T-helper 22 cell (primary cell): Measurements from ENCODE around the gene MTX1.
"Not testable (repeated sequence)": the region's sequence is repeated elsewhere in the genome, so short reads cannot be mapped to it uniquely, and the experiment has no call there.

Source experiments
- DNase-seq: peaks from one replicate; pipeline ENCODE4 v3.0.0-alpha.2; 2020; ENCODE audit warnings: low read depth

MTX1 gene, protein sequence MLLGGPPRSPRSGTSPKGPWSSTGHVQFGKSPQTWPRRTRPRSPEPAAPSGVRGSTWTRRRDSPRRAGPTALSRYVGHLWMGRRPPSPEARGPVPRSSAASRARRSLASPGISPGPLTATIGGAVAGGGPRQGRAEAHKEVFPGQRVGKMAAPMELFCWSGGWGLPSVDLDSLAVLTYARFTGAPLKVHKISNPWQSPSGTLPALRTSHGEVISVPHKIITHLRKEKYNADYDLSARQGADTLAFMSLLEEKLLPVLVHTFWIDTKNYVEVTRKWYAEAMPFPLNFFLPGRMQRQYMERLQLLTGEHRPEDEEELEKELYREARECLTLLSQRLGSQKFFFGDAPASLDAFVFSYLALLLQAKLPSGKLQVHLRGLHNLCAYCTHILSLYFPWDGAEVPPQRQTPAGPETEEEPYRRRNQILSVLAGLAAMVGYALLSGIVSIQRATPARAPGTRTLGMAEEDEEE

DNA sequence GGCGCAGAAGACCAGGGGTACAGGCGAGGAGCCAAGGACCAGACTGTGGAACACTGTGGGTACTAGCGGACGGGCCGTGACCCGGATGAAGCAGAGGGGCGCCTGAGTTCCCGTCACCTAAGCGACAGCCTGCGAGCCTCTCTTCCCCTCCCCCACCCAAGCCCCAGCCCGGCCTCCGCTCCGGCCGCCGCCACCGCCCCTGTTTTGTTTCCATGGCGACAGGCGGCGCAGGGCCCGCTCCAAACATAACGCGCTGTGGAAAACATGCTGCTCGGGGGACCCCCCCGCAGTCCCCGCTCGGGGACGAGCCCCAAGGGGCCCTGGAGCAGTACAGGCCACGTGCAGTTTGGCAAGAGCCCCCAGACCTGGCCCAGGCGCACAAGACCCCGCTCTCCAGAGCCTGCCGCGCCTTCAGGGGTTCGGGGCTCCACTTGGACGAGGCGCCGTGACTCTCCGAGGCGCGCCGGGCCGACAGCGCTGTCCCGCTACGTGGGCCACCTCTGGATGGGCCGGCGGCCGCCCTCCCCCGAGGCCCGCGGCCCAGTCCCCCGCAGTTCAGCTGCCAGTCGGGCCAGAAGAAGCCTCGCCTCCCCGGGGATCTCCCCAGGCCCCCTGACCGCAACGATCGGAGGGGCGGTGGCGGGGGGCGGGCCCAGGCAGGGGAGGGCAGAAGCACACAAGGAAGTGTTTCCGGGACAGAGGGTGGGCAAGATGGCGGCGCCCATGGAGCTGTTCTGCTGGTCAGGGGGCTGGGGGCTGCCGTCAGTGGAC is at the start of gene MTX1:
Gene MTX1 (plus strand): TSS at position 155 of the 771 bp plus-strand sequence. CDS start 110 bp downstream, at position 265.
- peak; percentile 89 for DNase-seq

DNA sequence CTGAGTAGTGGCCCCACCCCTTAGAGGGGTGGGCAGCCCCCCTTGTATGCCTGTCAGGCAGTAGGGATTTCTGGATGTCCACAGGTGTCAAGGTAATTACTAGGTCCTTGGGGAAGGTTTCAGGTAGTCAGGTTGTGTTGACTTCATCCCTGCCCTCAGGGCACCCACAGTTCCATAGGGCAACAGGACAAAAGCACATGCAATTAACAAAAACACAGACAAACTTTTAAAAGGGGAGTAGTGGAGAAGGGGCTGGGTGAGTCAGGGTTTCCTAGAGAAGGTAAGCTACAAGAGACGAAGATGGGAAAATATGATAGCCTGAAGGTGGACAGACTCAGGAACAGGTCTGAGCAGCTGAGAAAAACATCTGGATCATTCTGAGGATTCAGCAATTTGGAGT is 49.5 kb upstream of the MTX1 start:
- DNase-seq = no peak

DNA sequence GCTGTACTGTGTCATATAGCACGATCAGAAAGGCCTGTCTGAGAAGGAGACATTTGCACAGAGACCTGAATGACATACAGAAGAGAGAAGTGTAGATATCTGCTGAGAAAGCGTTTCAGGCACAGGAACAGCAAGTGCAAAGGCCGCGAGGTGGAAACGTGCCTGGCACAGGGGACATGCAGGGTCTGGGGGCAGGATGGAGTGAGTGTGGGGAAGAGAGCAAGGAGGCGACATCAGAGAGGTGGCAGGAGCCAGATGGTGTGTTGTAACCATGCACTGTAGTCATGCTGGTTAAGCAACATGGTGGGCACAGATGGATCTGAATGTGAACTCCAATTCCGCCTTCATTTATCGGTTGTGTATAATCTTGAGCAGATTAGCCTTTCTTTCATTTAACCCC is 48.4 kb upstream of the MTX1 start:
- DNase-seq = no peak

DNA sequence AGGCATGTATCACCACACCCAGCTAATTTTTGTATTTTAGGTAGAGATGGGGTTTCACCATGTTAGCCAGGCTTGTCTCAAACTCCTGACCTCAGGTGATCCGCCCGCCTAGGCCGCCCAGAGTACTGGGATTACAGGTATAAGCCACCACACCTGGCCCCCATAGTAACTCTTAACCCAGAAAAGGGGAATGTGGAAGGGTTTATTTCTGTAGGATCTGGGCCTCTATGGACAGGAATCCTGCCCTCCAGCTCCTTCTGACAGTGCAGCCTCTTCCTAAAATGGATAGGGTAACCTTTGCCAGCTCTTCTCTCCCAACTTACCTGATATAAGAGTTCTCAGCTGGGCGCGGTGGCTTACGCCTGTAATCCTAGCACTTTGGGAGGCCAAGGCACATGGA is 45.9 kb upstream of the MTX1 start:
- DNase-seq = not testable (repeated sequence)

DNA sequence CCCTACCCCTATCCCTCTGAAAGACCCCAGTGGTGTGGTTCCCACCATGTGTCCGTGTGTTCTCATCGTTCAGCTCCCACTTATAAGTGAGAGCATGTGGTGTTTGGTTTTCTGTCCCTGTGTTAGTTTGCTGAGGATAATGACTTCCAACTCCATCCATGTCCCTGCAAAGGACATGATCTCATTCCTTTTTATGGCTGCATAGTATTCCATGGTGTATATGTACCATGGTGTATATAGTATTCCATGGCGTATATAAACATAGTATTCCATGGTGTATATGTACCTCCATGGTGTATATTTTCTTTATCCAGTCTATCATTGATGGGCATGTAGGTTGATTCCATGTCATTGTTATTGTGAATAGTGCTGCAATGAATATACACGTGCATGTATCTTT is 44.7 kb upstream of the MTX1 start:
- not testable (repeated sequence) for DNase-seq

DNA sequence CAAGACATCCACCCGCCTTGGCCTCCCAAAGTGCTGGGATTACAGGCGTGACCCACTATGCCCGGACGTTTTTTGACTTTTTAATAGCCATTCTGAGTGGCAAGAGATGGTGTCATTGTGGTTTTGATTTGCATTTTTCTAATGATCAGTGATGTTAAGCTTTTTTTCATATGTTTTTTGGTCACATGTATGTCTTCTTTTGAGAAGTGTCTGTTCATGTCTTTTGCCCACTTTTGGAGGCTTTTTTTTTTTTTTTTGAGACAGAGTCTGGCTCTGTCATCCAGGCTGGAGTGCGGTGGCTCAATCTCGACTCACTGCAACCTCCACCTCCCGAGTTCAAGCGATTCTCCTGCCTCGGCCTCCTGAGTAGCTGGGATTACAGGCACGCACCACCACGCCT is 43.9 kb upstream of the MTX1 start:
- not testable (repeated sequence) for DNase-seq

DNA sequence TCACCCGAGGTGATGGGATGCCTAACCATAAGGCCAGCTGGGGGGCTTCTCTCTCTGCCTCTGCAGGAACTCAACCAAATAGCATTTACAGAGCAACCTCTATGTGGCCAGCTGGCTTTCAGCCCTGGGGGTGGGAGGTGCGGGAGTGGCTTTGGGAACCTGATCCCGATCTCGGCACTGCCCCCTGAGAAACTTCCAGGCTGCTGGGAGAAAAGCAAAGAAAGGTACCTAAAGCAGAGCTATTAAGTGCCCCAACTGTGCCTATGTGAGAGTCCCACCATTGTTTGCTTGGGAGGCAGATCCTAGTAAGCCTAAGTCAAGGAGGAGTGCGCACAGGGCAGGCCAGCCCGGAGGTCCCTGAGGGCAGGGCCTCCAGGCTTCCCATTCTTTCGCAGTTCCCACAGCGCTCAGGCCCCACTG is 42.4 kb upstream of the MTX1 start:
- DNase-seq = no peak

DNA sequence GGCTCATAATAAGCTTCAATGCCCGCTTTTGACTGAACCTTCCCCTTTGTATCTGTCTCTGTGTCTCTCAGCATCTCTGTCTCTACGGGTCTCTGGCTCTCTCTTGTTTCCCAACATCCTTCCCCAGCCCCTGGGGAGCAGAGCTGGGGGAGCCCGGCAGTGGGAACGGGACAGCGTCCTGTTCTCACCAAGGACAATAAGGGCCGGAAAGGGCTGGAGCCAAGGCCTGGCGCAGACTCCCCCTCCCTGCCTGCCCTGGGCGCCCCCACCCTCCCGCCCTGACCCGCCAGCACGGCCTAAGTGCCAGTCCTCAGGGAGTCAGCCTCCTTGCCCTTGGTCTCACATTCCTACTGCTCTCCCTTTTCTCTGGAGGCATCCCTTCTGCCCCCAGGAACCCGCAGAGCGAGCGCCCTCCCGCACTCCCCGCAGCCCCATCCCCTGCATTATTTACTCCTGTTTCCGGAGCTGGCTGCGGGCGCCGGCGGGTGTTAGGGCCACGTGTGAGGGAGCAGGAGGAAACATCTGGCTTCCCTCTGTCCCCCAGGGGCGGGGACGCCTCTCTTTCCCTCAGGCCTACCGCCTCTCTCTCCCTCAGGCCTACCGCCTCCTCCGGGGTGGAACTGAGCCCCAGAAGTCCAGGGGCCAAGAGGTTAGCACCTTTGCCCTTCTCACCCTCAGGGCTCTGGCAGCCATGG is 41.9 kb upstream of the MTX1 start:
- DNase-seq = no peak

DNA sequence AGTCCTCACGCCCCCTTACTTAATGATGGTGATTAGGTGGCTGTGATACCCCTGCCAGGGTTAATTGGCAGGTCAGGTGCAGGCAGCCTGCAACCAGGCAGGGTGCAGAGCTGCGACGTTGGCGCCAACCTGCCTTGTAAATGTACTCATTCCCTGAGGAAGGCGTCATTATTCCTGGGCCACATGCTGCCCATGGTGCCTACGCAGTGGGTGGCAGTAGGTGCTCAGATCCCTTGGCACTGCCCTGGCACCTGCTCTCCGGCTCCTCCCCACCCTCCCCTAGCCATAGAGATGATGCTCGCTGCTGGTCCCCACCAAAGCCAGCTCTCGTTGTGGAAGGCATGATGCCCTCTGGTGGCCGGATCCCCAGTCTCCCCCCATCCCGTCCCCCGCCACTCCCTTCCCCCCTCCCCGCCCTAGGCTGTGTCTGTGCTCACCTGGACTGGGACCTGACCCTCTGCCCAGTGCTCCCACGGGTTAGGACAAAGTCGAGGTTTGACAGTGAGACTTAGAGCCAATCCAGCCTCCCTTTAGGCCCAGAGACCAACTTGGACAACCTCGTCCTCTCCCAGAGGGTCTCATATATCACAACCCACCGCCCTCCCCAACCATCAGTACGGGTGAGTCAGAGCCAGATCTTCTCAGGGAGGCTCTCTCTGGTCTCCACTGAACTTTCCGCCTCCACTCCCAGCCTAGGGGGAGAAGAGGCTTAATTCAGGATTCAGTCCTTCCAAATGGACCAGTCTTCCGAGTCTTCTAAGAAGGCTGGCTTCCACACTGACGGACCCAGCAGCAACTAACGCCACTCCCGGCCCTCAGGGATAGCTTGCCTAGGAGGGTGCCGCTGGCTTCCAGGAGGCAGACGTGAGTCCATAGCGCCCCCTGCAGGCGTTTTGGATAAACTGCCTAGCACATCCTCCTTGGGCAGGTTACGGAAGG is 41.1 kb upstream of the MTX1 start:
- DNase-seq = peak; percentile 61

DNA sequence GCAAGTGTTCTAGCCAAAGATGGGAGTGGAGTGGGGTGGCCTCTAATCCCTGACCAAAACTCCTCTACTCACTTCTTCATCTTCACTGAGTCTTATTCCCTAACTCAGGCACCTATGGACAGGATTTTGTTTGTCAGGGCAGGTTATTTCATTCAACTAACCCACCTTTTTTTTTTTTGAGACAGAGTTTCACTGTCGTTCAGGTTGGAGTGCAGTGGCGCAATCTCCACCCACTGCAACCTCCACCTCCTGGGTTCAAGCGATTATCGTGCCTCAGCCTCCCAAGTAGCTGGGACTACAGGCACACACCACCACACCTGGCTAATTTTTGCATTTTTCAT is 40.4 kb upstream of the MTX1 start:
- not testable (repeated sequence) for DNase-seq

DNA sequence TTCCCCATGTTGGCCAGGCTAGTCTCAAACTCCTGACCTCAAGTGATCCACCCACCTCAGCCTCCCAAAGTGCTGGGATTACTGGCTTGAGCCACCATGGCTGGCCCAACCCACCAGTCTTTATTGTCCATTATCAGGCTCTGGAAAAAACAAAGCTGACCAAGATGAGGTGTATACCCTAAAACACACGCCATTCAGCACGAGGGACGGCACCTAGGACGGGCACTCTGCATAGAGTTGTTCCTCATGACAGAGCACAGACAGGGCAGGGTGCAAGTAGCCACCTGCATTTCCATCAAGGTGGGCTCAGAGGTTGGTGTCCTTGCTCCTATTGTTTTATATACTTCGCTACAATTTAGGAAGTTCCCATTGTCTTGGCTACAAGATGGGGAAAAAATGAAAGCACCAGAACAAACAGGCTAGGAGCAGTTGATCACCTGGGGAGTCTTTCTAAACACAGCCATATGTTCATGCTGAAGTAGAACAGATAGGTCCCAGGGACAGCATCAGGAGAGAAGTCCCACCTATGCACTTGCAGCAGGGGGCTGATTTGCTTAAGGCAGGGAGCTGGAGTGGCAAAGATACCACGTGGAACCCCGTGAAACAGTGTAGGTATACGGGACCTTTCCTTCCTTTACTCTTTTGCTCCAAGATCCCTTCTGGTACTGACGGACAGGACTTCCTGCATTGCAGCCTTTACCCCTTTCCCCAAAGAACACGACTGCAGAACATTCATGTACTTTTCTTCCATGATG is 39.9 kb upstream of the MTX1 start:
- no peak for DNase-seq

DNA sequence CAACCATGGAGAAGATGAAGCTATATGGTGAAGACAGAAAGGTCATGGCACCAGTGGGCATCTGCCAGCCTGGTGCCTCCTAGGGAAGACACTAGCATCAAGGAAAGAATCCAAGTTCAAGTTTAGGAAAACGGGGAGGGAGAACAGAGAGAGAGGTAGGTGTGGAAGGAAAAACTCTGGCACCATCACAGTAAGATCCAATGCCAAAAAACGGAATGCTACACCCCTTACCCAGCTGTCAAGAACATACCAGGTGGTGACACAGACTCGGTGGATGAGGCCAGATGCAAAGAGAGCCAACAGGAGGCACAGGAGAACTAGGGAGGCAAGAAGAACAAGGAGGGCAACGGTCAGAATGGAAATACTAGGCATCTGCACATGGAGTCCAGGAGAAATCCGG is 39.0 kb upstream of the MTX1 start:
- DNase-seq = no peak

DNA sequence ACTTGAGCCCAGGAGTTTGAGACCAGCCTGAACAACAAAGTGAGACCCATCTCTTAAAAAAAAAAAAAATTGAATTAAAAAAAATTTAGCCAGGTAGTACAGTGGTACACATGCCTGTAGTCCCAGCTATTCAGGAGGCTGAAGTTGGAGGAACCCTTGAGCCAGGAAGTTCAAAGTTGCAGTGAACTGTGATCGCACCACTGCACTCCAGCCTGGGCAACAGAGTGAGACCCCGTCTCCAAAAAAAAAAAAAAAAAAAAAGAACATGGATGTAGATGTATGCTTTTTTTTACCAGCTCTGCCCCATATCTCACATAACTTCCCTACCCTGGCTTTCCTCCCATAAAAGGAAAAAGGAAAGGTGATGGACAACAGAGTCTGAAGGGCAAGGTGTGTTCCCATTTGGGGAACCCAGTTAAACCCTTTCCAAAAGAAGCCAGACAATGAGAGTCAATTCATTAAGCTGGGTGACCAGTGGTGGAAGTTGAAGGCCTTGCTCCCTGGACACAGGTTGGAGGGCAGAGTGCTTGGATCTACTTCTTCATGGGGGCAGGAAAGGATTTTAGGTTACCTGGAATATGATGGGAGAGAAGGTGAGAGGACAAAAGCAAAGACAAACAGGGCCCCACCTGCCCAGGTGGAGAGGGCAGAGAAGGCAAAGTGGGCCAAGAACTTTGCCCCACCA is 38.3 kb upstream of the MTX1 start:
- DNase-seq = no peak

DNA sequence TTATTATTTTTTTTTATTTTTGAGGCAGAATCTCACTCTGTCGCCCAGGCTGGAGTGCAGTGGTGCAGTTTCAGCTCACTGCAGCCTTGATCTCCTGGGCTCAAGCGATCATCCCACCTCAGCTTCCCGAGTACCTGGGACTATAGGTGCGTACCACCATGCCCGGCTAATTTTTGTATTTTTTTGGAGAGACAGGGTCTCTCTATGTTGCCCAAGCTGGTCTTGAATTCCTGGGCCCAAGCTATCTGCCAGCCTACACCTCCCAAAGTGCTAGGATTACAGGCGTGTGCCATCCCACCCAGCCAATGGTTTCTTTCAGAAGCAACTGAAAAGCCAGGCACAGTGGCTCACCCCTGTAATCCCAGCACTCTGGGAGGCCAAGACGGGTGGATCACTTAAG is 37.7 kb upstream of the MTX1 start:
- no peak for DNase-seq

DNA sequence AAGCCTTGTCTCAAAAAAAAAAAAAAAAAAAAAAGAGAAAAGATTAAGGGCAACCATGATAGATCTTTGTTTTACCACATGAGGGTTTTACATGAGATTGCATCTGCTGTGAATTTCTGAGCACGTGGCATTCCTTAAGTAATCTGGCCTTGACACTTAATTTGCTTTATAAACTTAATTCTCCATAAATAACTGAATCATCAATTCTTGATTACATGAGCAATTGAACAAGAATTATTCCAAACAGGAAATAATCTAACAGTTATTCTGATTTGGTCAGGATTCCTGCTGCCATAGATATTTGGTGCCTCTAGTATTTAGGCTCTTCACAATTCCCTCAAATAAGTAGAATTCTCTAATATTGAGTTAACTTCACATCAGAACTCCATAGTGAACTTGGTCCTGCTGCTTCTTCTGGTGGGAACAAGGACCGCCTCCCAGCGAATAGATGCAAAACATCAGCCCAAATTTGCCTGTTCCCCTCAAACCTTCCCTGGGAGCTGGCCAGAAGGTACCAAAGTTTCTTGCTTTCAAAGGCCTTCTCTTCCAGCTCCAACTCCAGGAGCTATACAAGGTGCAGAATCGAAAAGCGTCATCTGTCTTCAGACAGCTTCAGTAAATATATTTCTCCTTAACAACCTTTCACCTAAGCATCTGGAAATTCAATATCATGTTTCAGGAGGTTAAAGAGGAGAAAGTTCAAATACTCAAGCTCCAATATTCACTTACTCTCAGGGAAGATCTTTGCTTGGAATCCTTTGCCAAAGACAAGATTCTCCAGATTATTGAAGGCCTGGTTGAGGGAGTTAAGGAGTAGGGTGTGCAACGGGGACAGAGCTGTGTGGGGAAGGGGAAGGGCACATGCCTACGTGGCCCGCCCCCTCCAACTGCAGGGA is 36.4 kb upstream of the MTX1 start:
- DNase-seq = no peak

DNA sequence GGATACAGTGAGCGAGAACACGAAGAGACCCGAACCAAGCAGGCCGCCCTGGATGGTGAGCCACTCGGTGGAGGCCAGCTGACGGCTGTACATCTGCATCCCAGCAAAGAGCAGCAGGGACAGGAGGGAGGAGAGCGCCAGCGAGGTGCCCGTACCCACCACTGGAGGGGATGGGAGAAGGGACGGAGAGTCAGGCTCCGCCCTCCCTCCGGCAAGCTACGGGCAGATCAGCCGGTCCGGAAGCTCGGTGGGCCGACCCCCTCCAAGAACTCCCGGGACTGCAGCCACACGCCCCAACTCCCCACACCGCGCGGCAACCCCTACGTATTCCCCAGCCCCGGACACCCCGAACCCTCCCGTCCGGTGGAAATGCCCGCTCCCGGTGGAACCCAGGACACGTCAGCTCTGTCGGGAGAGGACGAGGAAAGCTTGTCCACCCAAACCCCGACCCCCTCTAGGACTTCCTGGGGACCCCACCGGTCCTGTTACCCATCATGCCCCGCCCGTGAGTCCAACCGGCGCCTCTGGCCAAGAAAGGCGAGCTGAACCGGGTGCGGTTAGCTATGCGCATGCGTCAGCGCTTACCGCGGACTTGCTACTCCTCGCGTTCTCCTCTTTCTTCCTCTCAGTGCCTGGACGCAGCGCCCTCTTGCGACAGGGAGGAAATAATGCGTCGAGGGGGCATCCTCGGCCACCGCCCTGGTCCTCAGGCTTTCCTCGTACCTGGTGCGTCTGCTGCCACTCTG is 35.6 kb upstream of the MTX1 start, which contains the start of gene KRTCAP2:
Gene KRTCAP2 (minus strand): TSS at position 573 of the 746 bp plus-strand sequence. CDS start 80 bp downstream, at position 493.
- peak; percentile 90 for DNase-seq

DNA sequence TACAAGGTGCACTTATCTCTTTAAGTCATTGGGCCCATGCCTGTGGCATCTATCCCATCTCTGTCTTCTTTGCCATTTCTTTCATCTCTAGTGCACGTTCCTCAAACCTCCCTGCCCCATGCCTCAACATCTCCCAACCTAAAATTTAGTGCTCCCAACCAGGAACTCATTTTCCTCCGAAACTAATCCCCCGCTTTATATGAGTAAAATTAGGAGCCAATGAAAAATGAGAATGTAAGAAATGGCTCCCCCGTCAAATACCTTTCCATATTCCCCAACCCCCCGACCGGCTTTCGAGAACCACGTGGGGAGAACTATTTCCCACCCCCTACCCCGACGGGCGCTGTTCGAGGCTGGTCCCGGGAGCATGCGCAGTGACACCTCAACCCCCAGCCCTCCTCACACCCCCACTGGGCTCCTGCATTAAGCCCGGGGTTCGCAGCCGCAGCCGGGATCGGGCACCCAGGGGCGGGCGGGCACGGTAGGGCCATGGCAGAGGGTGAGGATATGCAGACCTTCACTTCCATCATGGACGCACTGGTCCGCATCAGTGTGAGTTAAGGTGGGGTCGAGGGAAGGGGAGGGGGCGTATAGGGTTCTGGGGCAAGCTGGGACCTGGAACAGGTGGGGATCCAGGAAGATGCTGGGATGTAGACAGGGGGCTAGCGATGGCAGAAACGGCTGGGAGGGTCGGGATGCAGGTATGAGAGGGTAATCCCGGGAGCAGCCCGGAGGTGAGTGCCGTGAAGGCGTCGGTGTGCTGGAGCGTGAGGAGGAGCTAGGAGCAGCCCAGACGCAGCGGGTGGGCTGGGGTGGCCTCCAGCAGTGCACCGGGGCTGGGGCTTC is 34.8 kb upstream of the MTX1 start, which contains the start of gene TRIM46:
Gene TRIM46 (plus strand): TSS at position 372 of the 846 bp plus-strand sequence. CDS start 118 bp downstream, at position 490.
- peak; percentile 55 for DNase-seq
